ENCODE data around the gene CBLN4. TPM values are rescaled to one million over a fixed set of nuclear protein-coding genes. Genes with fewer than 3 reads are reported as not detected.

Gene CBLN4
- total RNA-seq, 1 donor from 2014 or later: not detected

DNA sequence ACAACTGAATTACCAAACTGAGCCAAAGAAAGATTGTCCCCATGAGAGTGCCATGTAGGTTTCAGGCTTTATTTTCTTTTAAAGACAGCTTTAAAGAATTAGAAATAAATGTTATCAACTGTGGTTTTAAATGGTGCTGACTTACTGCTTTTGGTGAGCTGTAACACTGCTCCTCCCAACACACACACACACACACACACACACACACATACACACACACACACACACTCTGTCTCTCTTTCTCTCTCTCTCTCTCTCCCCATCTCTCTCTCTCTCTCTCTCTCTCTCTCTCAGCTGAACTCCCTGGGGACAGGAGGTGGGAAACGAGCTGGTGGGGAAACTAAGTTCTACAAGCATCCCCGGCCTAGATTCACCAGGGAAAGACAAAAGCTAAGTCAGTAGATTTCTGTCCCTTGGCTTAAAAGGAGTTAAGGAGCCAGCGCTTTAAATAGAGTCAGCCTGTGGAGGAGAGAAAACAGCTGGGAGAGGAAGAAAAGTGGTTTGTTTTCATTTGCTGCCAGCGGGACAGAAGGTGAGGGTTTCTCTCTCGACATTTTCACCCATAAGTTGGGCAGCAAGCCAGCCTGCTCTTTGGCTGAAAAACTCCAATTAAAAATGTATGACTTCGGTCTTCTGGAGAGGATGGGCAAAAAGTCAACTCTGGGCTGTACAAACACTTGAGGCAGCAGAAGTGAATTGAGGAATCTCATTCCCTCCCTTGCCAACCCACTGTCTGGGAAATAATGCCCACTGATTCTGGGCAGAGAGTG lies 27.4 kb downstream of the CBLN4 start:
- peaks cover 61% of the 10 kb centered on the region for H3K9me3 Mint-ChIP-seq (ENCODE audit: low read depth)
- DNase-seq (ENCODE audit: low spot score, unreplicated experiment): no peak
- no peaks in the 10 kb centered on the region for H3K27me3 Mint-ChIP-seq
- H3K27ac Mint-ChIP-seq: no peak overlapping the region
- TF ChIP-seq, protein P1, sequence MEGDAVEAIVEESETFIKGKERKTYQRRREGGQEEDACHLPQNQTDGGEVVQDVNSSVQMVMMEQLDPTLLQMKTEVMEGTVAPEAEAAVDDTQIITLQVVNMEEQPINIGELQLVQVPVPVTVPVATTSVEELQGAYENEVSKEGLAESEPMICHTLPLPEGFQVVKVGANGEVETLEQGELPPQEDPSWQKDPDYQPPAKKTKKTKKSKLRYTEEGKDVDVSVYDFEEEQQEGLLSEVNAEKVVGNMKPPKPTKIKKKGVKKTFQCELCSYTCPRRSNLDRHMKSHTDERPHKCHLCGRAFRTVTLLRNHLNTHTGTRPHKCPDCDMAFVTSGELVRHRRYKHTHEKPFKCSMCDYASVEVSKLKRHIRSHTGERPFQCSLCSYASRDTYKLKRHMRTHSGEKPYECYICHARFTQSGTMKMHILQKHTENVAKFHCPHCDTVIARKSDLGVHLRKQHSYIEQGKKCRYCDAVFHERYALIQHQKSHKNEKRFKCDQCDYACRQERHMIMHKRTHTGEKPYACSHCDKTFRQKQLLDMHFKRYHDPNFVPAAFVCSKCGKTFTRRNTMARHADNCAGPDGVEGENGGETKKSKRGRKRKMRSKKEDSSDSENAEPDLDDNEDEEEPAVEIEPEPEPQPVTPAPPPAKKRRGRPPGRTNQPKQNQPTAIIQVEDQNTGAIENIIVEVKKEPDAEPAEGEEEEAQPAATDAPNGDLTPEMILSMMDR (IDR thresholded peaks at IDR 0.05; ENCODE audit: unreplicated experiment): no peak
- peaks cover 1% of the 10 kb centered on the region for H3K36me3 Mint-ChIP-seq (ENCODE audit: insufficient read depth)
- H3K4me1 Mint-ChIP-seq (ENCODE audit: low read depth): no peaks in the 10 kb centered on the region
- no peak overlapping the region for H3K4me3 Mint-ChIP-seq (ENCODE audit: low read depth)

DNA sequence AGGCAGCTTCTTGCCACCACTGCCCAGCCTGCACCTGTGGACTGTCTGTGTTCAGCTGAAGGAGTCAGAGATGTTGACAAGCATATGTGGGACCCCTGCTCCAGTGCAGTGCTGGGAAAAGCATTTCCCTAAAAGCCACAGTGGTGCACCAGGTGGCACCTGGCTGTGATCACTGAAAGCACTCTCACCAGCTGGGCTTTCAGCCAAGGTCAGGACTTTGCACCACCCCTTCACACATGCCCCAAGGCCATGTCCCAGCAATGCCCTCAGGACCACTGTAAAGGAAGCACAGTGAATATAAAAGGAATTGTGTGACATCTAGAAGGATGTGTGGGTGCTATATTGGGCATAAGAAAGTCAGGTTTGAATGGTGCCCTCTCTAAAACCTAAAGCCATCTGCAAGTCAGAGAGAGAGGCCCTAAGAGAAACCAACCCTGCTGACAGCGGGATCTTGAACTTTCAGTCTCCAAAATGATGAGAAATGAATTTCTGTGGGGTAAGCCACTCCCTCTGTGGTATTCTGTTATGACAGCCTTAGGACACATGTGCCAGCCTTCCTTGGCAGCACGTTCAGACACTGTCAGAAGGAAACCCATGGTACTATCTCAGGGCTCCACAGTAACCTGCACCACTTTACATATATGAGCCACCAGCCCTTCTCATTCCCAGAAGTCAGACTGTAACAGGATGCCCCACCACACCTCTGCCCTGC lies 30.7 kb downstream of the CBLN4 start:
- TF ChIP-seq, protein P1 (IDR thresholded peaks at IDR 0.05; ENCODE audit: unreplicated experiment): no peak
- no peak for DNase-seq (ENCODE audit: low spot score, unreplicated experiment)
- H3K9me3 Mint-ChIP-seq (ENCODE audit: low read depth): peaks cover 57% of the 10 kb centered on the region
- H3K27me3 Mint-ChIP-seq: no peaks in the 10 kb centered on the region
- no peaks in the 10 kb centered on the region for H3K4me1 Mint-ChIP-seq (ENCODE audit: low read depth)
- H3K4me3 Mint-ChIP-seq (ENCODE audit: low read depth): no peak overlapping the region
- H3K27ac Mint-ChIP-seq: no peak overlapping the region
- H3K36me3 Mint-ChIP-seq (ENCODE audit: insufficient read depth): no peaks in the 10 kb centered on the region

DNA sequence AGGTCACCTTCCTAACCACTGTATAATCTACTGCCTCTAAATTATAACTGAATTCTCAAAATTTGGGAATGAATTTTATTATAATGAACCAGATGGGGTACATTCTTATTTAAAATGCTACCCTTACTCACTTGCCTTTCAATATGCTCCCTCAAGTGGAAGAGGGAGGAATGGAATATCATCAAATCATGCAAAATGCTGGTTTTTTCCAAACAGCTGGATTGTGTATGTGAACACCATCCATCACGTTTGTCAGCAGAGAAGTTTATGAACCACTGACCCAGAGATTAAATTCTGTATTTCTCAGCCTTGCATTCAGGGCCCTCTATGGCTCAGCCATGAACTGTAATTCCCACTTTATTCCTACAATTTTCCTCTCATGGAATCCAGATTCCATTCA lies 40.5 kb downstream of the CBLN4 start:
- H3K4me1 Mint-ChIP-seq (ENCODE audit: low read depth): no peaks in the 10 kb centered on the region
- peaks cover 68% of the 10 kb centered on the region for H3K9me3 Mint-ChIP-seq (ENCODE audit: low read depth)
- no peak overlapping the region for H3K27ac Mint-ChIP-seq
- H3K36me3 Mint-ChIP-seq (ENCODE audit: insufficient read depth): peaks cover 3% of the 10 kb centered on the region
- TF ChIP-seq, protein P1 (IDR thresholded peaks at IDR 0.05; ENCODE audit: unreplicated experiment): no peak
- H3K4me3 Mint-ChIP-seq (ENCODE audit: low read depth): no peak overlapping the region
- no peaks in the 10 kb centered on the region for H3K27me3 Mint-ChIP-seq
- no peak for DNase-seq (ENCODE audit: low spot score, unreplicated experiment)

DNA sequence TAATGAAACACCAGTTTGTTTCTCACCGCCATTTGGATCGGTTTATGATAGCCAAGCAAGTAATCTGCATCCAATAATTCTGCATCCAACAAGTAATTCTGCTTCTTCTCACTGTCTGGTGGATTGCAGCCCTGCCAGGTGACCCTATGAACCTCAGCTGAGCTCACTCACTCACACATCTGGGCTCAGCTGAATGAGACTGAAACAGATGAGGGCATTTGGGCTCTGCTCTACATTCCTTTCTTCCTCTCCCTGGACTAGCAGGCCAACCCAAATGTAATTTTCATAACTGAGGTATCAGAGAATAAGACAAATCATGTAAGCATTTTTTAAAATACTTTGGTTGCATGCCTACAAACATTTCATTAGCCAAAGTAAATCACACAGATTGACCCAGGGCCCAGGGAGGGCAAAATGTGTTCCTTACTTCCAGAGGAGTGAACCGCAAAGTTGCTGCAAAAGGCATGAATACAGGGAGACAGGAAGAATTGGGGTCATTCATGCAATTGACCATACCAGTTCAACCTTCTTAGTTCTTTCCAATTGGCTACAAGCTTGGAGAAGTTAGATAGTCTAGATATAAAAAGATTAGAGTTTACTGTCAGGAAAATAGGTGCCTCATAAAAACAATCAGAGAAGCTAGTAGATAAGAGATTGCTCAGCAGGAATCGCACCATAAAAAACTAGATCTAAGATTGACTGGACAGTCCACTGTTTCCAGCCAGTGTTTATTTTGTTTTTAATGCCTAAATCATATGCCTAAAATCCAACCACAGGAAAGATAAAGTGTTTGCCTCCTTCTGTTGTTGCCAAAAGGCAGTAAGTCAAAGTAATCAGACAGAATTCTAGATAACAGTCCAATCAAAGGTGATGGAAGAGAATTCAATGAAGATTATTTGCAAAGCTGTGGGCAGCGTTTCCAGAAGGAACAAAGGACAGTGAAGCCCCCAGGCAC lies 43.7 kb downstream of the CBLN4 start:
- Mint-ChIP-seq H3K9me3 (ENCODE audit: low read depth) (peaks cover 69% of the 10 kb centered on the region), H3K4me1 (ENCODE audit: low read depth) (no peaks in the 10 kb centered on the region), H3K36me3 (ENCODE audit: insufficient read depth) (no peaks in the 10 kb centered on the region), H3K4me3 (ENCODE audit: low read depth) (no peak overlapping the region), H3K27me3 (no peaks in the 10 kb centered on the region), H3K27ac (no peak overlapping the region)
- DNase-seq (ENCODE audit: low spot score, unreplicated experiment): no peak
- TF ChIP-seq, protein P1 (IDR thresholded peaks at IDR 0.05; ENCODE audit: unreplicated experiment): no peak

DNA sequence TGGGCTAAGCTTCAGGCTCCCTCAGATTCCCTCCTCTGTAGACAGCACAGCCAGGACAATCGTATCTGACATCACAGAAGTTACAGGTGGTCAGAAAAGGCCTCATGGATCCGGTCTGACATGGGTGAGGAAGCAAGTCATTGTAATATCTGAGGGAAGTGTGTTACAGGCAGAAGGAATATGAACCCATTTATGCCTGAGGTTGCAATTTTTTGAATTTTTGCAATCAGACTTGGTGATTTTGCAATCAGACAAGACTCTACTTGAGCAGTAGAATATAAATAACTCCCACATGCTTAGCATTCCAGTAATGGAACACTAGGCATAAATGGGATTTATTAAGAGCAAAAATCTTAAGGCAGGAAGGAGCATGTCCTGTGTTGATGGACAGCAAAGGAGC lies 52.1 kb downstream of the CBLN4 start:
- H3K27ac Mint-ChIP-seq: no peak overlapping the region
- peaks cover 68% of the 10 kb centered on the region for H3K9me3 Mint-ChIP-seq (ENCODE audit: low read depth)
- H3K36me3 Mint-ChIP-seq (ENCODE audit: insufficient read depth): no peaks in the 10 kb centered on the region

More for the DNA sequence above, 52.1 kb downstream of the CBLN4 start:
- no peak for DNase-seq (ENCODE audit: low spot score, unreplicated experiment)
- H3K4me1 Mint-ChIP-seq (ENCODE audit: low read depth): no peaks in the 10 kb centered on the region
- H3K27me3 Mint-ChIP-seq: no peaks in the 10 kb centered on the region
- H3K4me3 Mint-ChIP-seq (ENCODE audit: low read depth): no peak overlapping the region
- TF ChIP-seq, protein P1 (IDR thresholded peaks at IDR 0.05; ENCODE audit: unreplicated experiment): no peak

Data from progenitor cell of endocrine pancreas (in vitro differentiated cells).